ENCODE data around the gene NDUFAF4.
"Not testable (repeated sequence)": the region's sequence is repeated elsewhere in the genome, so short reads cannot be mapped to it uniquely, and the experiment has no call there.

The NDUFAF4 gene

DNA sequence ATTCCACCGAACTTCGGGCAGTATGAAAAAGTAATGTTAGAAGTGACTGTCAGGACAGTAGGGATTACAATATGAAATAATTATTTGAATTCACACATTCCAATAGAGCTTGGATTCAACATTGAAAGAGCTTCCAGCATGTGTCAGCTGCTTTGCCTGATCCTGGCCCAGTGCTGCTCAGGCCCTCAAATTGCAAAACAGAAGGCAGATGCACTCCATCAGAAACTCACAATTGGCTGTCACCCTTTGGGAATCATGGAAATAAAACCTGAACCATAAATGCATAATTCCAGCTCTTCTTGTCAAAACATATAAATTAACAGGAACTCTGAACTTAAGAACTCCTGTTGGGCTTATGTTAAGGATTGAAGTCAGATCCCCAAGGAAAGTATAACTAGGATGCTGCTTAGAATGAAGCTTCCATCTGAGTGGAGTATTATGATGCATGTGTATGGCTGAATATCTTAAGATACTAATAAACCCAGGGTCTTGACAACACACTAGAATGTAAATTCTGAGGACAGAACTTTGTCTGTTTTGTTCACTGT is 1.8 kb upstream of the NDUFAF4 start:
- no peak for FAIRE-seq
- no peak for DNase-seq (ENCODE audit: low spot score)

DNA sequence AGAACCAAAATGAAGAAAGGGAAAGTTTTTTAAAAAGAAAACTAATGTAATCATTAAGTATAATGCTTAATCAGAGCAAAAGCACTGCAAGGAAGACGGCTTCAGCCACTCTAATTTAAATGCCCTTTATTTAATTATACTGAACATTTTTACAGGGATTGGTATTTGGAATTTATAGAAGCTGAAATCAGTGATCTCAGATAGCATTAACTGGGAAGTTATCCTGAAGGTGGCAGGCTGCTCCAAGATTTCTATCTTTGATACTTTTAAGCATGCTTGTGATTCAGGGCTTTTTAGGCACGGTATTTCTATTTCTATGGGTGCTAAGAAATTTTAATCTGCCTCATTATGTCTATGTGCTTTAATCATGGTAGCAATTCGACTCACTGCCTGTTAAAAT is 1.3 kb upstream of the NDUFAF4 start:
- DNase-seq (ENCODE audit: low spot score) (peak; percentile 21), FAIRE-seq (peak; percentile 30)

DNA sequence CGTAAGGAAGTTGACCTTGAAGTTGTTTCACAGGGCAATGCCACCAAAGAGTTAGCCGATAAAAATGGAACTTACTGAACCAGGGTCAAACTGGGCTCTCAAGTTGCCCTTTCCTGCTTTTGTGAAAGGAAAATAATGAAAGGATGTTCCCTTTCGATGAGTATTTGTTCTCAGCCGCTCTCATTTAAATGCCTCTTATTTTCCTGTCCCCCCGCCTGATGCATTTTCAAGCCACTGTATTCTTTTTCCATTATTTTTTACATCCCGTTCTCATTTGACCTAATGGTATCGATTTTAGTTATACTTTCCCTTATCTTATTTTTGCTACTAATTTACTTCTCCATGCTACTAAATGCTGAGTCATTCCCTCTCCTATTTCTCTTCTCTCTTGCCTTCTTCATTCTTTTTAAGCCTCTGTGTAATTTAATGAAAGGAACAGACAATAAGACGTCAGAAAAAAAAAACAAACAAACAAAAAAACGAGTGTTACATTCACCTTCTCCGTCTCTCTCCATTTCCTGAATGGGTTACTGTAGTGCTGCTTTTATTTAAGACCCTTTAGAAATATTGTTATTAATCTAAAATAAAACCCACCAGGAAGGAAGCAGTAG is 655 bp upstream of the NDUFAF4 start:
- DNase-seq (ENCODE audit: low spot score): no peak
- FAIRE-seq: no peak

GRCh38 chr6:96889146-96889545 is 8.5 kb downstream of the NDUFAF4 start:
- DNase-seq (ENCODE audit: low spot score): no peak
- FAIRE-seq: no peak

- FAIRE-seq (no peak), DNase-seq (ENCODE audit: low spot score) (no peak)
Observed at GRCh38 chr6:96888745-96889144, 8.9 kb downstream of the NDUFAF4 start.

DNA sequence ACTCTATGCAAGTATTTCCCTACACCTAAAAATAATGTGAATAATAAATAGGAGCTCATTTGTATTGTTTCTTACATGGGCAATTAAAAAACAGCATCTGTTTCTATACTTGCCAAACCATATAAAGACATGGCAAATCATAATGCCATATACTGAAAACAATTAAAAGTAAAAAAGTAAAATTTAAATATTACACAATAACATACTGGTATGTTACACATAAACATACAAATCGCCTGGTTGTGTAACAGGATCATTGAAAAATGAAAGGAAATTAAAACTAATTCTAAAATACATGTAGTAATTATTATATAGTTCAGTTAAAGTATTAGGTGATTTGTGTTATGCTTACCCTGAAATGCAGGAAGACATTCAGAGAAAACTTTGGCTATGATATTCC is 11.2 kb downstream of the NDUFAF4 start:
- no peak for FAIRE-seq
- DNase-seq (ENCODE audit: low spot score): no peak

DNA sequence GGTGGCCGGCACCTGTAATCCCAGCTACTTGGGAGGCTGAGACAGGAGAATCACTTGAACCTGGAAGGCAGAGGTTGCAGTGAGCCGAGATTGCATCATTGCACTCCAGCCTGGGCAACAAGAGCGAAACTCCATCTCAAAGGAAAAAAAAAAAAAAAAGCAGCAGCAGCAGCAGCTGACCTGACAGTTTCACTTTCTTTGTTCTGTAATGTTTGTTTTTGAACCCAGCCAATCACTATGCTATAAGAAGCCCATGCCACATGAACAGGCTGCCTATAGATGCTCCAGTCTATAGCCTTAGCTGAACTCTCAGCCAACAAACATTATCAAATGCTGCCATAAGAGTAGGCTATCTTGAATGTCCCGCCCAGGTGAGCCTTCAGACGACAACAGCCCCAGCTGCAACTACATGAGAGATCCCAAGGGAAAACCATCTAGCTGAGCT is 12.5 kb downstream of the NDUFAF4 start:
- not testable (repeated sequence) for DNase-seq (ENCODE audit: low spot score); FAIRE-seq

GRCh38 chr6:96878143-96878542 is 19.5 kb downstream of the NDUFAF4 start:
- FAIRE-seq (no peak), DNase-seq (ENCODE audit: low spot score) (no peak)

DNA sequence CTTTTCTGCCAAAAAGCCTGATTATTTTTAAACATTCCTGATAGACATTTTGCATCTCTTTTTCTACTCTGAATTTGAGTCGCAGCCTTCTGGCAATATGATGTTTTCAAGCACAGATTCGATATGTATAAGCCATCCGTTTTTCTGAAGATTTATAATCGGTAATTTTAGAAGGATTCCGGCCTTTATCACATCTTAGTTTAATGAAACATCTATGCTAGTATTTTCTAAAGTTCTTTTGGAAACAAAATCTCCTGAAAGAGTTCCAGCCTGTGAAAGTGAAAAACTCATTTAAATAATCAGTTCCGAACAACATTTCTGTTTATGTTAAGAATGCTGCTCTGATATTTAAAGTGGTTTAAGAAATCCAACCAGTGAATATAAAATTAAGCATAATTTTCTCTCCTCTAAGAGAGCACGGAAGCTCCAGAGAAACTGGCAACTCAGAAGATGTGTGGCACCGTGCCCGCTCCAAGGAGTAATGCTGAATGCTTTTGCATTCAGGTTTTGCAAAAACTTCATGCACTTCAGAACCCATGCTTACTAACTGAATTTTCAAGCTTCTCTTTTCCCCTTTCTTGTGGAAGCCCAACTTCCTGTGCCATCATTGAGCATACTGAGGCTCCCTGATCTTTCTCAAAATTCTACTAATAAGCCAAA is 20.7 kb downstream of the NDUFAF4 start:
- DNase-seq (ENCODE audit: low spot score) (no peak), FAIRE-seq (no peak)

DNA sequence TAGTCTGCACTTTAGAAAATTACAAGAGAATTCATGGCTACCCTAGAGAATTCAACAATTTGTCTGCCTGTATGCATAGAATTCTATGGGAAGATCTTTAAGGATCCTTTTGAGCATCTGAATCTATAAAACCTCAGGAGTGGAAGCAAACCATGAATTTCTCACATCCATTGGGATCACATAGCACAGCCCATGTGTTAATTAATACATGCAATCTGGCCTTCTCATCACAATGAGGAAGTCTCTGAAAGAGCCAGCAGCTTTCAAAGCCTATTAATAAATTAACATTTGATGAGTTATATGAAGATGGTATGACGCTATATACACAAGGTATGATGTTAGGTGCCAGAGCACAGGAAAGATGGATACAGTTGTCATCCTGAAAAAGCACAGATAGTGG is 24.7 kb downstream of the NDUFAF4 start:
- DNase-seq (ENCODE audit: low spot score) (no peak), FAIRE-seq (no peak)

DNA sequence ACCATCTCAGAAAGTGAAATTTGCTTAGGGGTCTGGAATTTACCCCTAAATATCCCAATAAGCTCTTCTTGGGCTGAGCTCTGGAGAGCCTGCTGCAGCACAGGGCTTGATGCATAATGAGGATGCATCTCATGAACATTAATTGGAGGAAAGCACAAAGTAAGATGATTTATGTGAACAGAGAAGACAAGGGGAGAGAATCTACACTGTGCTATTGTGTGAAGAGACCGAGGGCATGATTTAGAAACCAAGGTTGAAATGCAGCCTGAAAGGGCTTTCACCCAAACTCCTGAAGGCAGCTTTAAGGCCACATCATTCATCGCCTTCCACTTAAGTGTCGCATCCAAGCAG is 32.7 kb downstream of the NDUFAF4 start:
- FAIRE-seq (no peak), DNase-seq (ENCODE audit: low spot score) (no peak)

GRCh38 chr6:96864216-96865054 is 33.3 kb downstream of the NDUFAF4 start:
- FAIRE-seq (no peak), DNase-seq (ENCODE audit: low spot score) (no peak)

- DNase-seq (ENCODE audit: low spot score) (no peak), FAIRE-seq (no peak)
Observed at GRCh38 chr6:96862560-96862959, 35.1 kb downstream of the NDUFAF4 start.

DNA sequence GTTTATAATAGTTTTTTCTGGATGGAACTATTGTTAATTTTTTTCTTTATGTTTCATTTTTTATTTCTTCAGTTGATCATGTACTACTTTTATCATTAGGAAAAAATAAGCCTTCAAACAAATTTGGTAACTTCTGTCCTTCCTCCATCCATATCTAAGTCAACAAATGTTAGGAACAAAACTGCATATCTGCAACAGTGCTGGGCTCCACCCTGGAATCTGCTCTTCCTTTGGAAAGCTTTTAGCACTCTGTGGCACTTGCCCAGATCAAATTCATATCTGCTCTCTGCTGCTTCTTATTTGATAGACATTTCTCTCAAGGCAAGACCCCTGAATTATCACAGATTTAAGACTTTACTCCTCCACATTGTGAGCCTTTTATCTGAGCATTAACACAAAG is 36.1 kb downstream of the NDUFAF4 start:
- DNase-seq (ENCODE audit: low spot score): no peak
- FAIRE-seq: no peak

GRCh38 chr6:96856856-96857255 is 40.8 kb downstream of the NDUFAF4 start:
- FAIRE-seq (no peak), DNase-seq (ENCODE audit: low spot score) (no peak)

DNA sequence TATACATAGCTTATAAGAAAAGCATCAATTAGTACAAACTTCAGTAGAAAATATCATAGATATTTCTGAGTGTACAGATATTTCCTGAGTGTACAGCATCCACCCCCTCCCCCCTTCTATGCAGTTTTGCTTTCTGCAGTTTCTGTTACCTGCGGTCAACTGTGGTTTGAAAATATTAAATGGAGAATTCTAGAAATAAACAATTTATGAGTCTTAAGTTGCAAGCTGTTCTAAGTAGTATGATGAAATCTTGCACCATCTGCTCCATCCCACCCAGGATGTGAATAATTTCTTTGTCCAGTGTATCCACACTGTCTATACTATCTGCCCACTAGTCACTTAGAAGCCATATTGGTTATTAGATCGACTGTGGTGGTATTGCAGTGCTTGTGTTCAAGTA is 44.6 kb downstream of the NDUFAF4 start:
- FAIRE-seq: no peak
- no peak for DNase-seq (ENCODE audit: low spot score)

- DNase-seq (ENCODE audit: low spot score) (no peak), FAIRE-seq (no peak)
Observed at GRCh38 chr6:96852605-96853004, 45.1 kb downstream of the NDUFAF4 start.

GRCh38 chr6:96851858-96852257 is 45.8 kb downstream of the NDUFAF4 start:
- no peak for DNase-seq (ENCODE audit: low spot score)
- FAIRE-seq: no peak

- FAIRE-seq: no peak
- DNase-seq (ENCODE audit: low spot score): no peak
Observed at GRCh38 chr6:96849615-96850014, 48.1 kb downstream of the NDUFAF4 start.

DNA sequence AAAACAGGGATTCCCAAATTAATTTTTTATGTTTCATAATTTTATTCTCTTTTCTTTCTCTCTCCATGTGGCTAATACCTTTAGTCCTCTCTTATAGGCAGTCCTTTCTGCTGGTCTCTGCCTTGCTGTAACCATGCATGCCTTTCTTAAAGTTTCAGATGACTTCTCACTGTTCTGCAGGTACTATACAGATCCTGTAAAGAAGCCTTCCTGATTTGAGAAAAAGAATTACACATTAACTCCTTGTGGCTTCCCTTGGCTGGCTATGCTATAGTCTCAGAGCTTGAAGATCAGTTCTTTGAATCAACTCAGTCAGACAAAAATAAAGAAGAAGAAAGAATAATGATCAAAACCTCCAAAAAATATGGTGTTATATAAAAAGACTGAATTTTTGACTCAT is 53.2 kb downstream of the NDUFAF4 start:
- DNase-seq (ENCODE audit: low spot score) (no peak), FAIRE-seq (no peak)

DNA sequence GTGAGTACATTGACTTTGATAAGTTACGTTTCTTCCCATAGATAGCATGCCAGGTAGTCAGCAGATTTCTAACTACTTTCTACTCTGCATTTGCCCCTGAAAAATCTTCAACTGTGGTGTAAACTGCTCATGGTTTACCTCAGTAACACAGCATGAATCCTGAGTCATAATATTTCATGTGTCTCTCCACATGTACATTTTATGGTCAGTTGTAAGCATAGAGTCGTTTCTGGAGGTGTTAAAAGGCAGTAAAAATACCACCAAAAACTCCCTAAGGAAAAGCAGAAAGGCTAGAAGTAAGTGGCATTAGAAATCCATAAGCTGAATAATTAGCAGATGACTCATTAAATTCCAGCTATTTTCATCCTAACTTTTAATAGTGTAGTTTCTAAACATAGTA is 56.3 kb downstream of the NDUFAF4 start:
- DNase-seq (ENCODE audit: low spot score) (no peak), FAIRE-seq (no peak)
